Prostate gland (tissue), 2 donors: Measurements from ENCODE around the gene SLC35F3.

Source experiments
- POLR2A ChIP-seq: fragments of 450-650 bp; IDR thresholded peaks from one replicate; pipeline ENCODE4 v1.6.1; 2016; ENCODE audit warnings: antibody characterized with exemption, mild to moderate bottlenecking
- POLR2AphosphoS5 ChIP-seq: sonication (generic); formaldehyde crosslinking; IDR thresholded peaks from one replicate; pipeline ENCODE4 v1.6.1; 2017; ENCODE audit warnings: antibody characterized with exemption
- TF ChIP-seq, protein P1 (sequence below), 4 experiments: fragments of 200-600 bp in 2 of 4; fragments of 450-650 bp in 2 of 4; sonication (generic) in 2 of 4; IDR thresholded peaks; 1 replicate in 3 of 4; 2 replicates in 1 of 4; pipeline ENCODE4 v1.5.1; 2016 to 2019; ENCODE audit warnings: antibody characterized with exemption in 4 of 4, mild to moderate bottlenecking in 2 of 4, moderate library complexity in 2 of 4

- TF ChIP-seq, protein P1, sequence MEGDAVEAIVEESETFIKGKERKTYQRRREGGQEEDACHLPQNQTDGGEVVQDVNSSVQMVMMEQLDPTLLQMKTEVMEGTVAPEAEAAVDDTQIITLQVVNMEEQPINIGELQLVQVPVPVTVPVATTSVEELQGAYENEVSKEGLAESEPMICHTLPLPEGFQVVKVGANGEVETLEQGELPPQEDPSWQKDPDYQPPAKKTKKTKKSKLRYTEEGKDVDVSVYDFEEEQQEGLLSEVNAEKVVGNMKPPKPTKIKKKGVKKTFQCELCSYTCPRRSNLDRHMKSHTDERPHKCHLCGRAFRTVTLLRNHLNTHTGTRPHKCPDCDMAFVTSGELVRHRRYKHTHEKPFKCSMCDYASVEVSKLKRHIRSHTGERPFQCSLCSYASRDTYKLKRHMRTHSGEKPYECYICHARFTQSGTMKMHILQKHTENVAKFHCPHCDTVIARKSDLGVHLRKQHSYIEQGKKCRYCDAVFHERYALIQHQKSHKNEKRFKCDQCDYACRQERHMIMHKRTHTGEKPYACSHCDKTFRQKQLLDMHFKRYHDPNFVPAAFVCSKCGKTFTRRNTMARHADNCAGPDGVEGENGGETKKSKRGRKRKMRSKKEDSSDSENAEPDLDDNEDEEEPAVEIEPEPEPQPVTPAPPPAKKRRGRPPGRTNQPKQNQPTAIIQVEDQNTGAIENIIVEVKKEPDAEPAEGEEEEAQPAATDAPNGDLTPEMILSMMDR (IDR thresholded peaks at IDR 0.05): no peak
- TF ChIP-seq POLR2A: no peak
- no peak for TF ChIP-seq POLR2AphosphoS5
Measured at GRCh38 chr1:234234199-234234598, 329.7 kb downstream of the SLC35F3 start.
